Fibroblast of the aortic adventitia (primary cell): ENCODE results near the gene COMTD1. TPM values are rescaled to one million over a fixed set of nuclear protein-coding genes. Genes with fewer than 3 reads are reported as not detected.

Experiments
- DNase-seq: peaks from one replicate; pipeline ENCODE4 v3.0.0-alpha.2; 2010; ENCODE audit warnings: low read depth
- H3K4me3 ChIP-seq: 2 replicates; pipeline ENCODE4 v1.5.1; 2011; ENCODE audit warnings: low read depth, mild to moderate bottlenecking, control low read depth, low read length, moderate library complexity
- CTCF ChIP-seq: IDR thresholded peaks from 2 replicates; pipeline ENCODE4 v1.5.1; 2011; ENCODE audit warnings: mild to moderate bottlenecking, low read length, control low read depth, inconsistent platforms; ENCODE audit not compliant: insufficient read depth
- total RNA-seq: library from RNA; depleted of rRNA; stranded (reverse); fragments of >200 nt; gene quantifications from 2 replicates; pipeline ENCODE4 v1.2.3, GENCODE V29; 2012; ENCODE audit warnings: low replicate concordance

Gene COMTD1
- total RNA-seq, 1 donor, result 7.0 TPM

GRCh38 chr10:75231672-75232581 is 3.8 kb downstream of the COMTD1 start:
- H3K4me3 ChIP-seq, result no peak overlapping the region
- TF ChIP-seq CTCF, result no peak
- no peak for DNase-seq

GRCh38 chr10:75230600-75231038 is 5.1 kb downstream of the COMTD1 start:
- peak; percentile 89 for DNase-seq
- no peak overlapping the region for H3K4me3 ChIP-seq
- peak; percentile 90 for TF ChIP-seq CTCF

GRCh38 chr10:75229971-75230370 is 5.8 kb downstream of the COMTD1 start:
- no peak overlapping the region for H3K4me3 ChIP-seq
- TF ChIP-seq CTCF, result no peak
- peak; percentile 52 for DNase-seq

GRCh38 chr10:75228834-75229233 is 6.9 kb downstream of the COMTD1 start:
- TF ChIP-seq CTCF, result no peak
- DNase-seq, result no peak
- H3K4me3 ChIP-seq, result no peak overlapping the region

GRCh38 chr10:75228278-75228677 is 7.5 kb downstream of the COMTD1 start:
- no peak for TF ChIP-seq CTCF
- no peak overlapping the region for H3K4me3 ChIP-seq
- no peak for DNase-seq

GRCh38 chr10:75226656-75227055 is 9.1 kb downstream of the COMTD1 start:
- no peak overlapping the region for H3K4me3 ChIP-seq
- DNase-seq, result no peak

More at GRCh38 chr10:75226656-75227055, 9.1 kb downstream of the COMTD1 start:
- no peak for TF ChIP-seq CTCF
